Ishikawa (cell line): Measurements from ENCODE around the gene PLD1.

ENCODE experiments used
- CREB1 ChIP-seq: IDR thresholded peaks from 2 replicates; pipeline ENCODE4 v1.6.1; 2012; ENCODE audit warnings: low read depth
- NFIC ChIP-seq: IDR thresholded peaks from 2 replicates; pipeline ENCODE4 v1.6.1; 2012
- RAD21 ChIP-seq: IDR thresholded peaks from 2 replicates; pipeline ENCODE4 v1.6.1; 2012; ENCODE audit warnings: low read depth
- TAF1 ChIP-seq: IDR thresholded peaks from 2 replicates; pipeline ENCODE4 v1.6.1; 2012; ENCODE audit warnings: low read depth, mild to moderate bottlenecking
- USF1 ChIP-seq: IDR thresholded peaks from 2 replicates; pipeline ENCODE4 v1.6.1; 2012
- YY1 ChIP-seq: IDR thresholded peaks from 2 replicates; pipeline ENCODE4 v1.6.1; 2012; ENCODE audit warnings: low read depth
- TF ChIP-seq, protein P1 (sequence below): IDR thresholded peaks from 2 replicates; pipeline ENCODE4 v1.6.1; 2012

- TF ChIP-seq NFIC (no peak), CREB1 (no peak), YY1 (no peak), RAD21 (no peak), TAF1 (no peak), USF1 (no peak)
- TF ChIP-seq, protein P1, sequence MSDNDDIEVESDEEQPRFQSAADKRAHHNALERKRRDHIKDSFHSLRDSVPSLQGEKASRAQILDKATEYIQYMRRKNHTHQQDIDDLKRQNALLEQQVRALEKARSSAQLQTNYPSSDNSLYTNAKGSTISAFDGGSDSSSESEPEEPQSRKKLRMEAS = no peak
Measured at GRCh38 chr3:171688002-171688401, 122.3 kb downstream of the PLD1 start.
